Measurements from ENCODE around the gene TP63. TPM values are rescaled to one million over a fixed set of nuclear protein-coding genes. Genes with fewer than 3 reads are reported as not detected.

Gene TP63
- total RNA-seq, 1 experiment from 2014 or later = not detected

DNA sequence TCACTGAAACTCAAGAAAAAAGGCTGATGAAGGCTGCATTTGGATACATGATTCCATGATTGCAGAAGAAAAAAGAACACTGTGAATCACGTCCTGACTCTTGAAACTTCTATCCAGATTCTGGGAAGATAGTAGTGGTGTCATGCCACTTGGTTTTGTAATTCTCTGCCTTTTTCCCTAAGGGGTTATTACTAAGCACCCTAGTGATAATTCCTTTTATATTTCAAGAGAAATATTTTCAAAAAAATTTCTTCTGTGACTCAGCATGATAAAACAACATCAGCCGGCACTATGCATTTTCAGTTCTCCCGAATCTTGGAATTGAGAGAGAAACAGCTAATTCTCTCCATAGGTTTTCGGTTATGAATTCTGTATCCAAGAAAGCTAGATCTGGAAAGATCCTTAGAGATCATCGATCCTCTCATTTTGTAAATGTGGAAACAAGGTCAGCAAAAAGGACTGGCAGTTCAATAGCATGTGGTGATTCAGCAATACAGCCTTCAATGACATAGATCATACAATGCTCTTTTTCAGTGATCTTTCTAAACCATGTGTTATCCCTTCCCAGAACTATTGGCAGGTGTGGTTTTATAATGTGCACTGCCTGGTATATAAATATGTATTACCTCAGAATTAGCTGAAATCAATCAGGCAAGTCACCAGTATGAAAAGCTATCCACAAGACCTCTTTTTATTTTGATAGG is 42.6 kb upstream of the TP63 start:
- no peak overlapping the region for H3K4me3 Mint-ChIP-seq
- Histone ChIP-seq H4K8ac (replicated peaks; ENCODE audit: insufficient read length, low read depth, low read length) (no peak overlapping the region), H2AK5ac (ENCODE audit: insufficient read length, low read length) (no peak overlapping the region), H3K18ac (ENCODE audit: insufficient read length, low read depth, low read length) (no peak overlapping the region), H3K4me2 (ENCODE audit: insufficient read depth, insufficient read length, low read length) (no peak overlapping the region), H3K56ac (ENCODE audit: insufficient read length, low read depth, low read length) (no peak overlapping the region), H3K14ac (ENCODE audit: insufficient read depth, low read length) (no peak overlapping the region), H2BK12ac (ENCODE audit: insufficient read length, low read depth, low read length) (no peak overlapping the region), H3K23me2 (ENCODE audit: insufficient read length, low read depth, low read length, poor library complexity, severe bottlenecking) (no peaks in the 10 kb centered on the region), H2BK15ac (ENCODE audit: low read depth, low read length) (no peak overlapping the region), H4K20me1 (ENCODE audit: control insufficient read depth, insufficient read depth, insufficient read length) (no peaks in the 10 kb centered on the region), H4K91ac (ENCODE audit: insufficient read length, low read depth, low read length) (no peak overlapping the region), H3K4ac (ENCODE audit: low read depth, low read length) (no peak overlapping the region), H3K4me1 (ENCODE audit: insufficient read depth, low read length) (no peaks in the 10 kb centered on the region), H3K9ac (ENCODE audit: extremely low read depth, insufficient read length, low read length) (no peak overlapping the region), H2AFZ (ENCODE audit: low read length) (no peak overlapping the region), H4K5ac (ENCODE audit: insufficient read length, low read depth, low read length) (no peak overlapping the region), H3K79me2 (ENCODE audit: insufficient read depth, low read length) (no peaks in the 10 kb centered on the region), H2BK5ac (ENCODE audit: insufficient read length, low read length) (no peak overlapping the region), H3K23ac (ENCODE audit: insufficient read length, low read depth, low read length) (no peak overlapping the region), H3K79me1 (ENCODE audit: insufficient read depth, low read depth, low read length, poor library complexity, severe bottlenecking) (no peaks in the 10 kb centered on the region), H3K27ac (ENCODE audit: insufficient read length, low read depth, low read length) (no peak overlapping the region), H3K27me3 (ENCODE audit: insufficient read depth, low read length) (no peaks in the 10 kb centered on the region), H3T11ph (ENCODE audit: low read length) (no peak overlapping the region), H2BK20ac (ENCODE audit: low read depth, low read length, poor library complexity, severe bottlenecking) (no peak overlapping the region), H2BK120ac (ENCODE audit: low read depth, low read length, poor library complexity, severe bottlenecking) (no peak overlapping the region), H3K9me3 (ENCODE audit: control insufficient read depth, low read depth, low read length) (no peaks in the 10 kb centered on the region)
- no peaks in the 10 kb centered on the region for H3K9me3 Mint-ChIP-seq
- no peaks in the 10 kb centered on the region for H3K36me3 Mint-ChIP-seq (ENCODE audit: insufficient read depth in 1 of 3, low read depth in 3 of 3)
- H3K4me1 Mint-ChIP-seq = peaks cover 0 to 2% of the 10 kb centered on the region in 2 experiments; a peak in 1 of 4 replicates
- WGBS (ENCODE audit: extremely low coverage, insufficient read length, low lambda C conversion rate) = no CpG with 5 or more reads among the region's 5 CpGs
- DNase-seq = no peak
- H3K27me3 Mint-ChIP-seq (ENCODE audit: low read depth) = no peaks in the 10 kb centered on the region
- TF ChIP-seq, protein P1, sequence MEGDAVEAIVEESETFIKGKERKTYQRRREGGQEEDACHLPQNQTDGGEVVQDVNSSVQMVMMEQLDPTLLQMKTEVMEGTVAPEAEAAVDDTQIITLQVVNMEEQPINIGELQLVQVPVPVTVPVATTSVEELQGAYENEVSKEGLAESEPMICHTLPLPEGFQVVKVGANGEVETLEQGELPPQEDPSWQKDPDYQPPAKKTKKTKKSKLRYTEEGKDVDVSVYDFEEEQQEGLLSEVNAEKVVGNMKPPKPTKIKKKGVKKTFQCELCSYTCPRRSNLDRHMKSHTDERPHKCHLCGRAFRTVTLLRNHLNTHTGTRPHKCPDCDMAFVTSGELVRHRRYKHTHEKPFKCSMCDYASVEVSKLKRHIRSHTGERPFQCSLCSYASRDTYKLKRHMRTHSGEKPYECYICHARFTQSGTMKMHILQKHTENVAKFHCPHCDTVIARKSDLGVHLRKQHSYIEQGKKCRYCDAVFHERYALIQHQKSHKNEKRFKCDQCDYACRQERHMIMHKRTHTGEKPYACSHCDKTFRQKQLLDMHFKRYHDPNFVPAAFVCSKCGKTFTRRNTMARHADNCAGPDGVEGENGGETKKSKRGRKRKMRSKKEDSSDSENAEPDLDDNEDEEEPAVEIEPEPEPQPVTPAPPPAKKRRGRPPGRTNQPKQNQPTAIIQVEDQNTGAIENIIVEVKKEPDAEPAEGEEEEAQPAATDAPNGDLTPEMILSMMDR (conservative IDR thresholded peaks at IDR 0.05) = no peak
- H3K27ac Mint-ChIP-seq = no peak overlapping the region

Measured in H9 (cell line).